ENCODE data around the gene ATP6V0D1.

Gene ATP6V0D1

DNA sequence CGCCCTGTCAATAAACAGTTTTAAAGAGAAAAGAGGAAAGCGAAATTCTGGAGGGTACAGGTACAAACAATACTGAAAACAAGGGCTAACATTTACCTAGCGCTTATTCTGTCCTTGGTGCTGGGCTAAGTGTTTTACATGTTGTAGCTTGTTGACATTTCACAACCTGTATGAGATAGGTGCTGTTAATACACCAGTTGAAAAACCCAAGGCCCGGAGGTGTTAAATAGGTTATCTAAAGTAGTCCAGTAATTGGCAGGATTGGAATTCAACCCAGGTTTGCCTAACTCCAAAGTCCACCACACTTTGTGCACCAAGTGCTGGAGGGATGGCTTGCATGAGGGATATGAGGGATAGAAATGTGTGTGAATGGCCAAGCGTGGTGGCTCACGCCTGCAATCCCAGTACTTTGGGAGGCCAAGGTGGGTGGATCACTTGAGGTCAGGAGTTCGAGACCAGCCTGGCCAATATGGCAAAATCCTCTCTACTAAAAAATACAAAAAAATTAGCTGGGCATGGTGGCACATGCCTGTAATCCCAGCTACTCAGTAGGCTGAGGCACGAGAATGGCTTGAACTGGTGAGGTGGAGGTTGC lies 2.9 kb downstream of the ATP6V0D1 start:
- TF ChIP-seq, protein P1, sequence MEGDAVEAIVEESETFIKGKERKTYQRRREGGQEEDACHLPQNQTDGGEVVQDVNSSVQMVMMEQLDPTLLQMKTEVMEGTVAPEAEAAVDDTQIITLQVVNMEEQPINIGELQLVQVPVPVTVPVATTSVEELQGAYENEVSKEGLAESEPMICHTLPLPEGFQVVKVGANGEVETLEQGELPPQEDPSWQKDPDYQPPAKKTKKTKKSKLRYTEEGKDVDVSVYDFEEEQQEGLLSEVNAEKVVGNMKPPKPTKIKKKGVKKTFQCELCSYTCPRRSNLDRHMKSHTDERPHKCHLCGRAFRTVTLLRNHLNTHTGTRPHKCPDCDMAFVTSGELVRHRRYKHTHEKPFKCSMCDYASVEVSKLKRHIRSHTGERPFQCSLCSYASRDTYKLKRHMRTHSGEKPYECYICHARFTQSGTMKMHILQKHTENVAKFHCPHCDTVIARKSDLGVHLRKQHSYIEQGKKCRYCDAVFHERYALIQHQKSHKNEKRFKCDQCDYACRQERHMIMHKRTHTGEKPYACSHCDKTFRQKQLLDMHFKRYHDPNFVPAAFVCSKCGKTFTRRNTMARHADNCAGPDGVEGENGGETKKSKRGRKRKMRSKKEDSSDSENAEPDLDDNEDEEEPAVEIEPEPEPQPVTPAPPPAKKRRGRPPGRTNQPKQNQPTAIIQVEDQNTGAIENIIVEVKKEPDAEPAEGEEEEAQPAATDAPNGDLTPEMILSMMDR (IDR thresholded peaks at IDR 0.05; ENCODE audit: control extremely low read depth, extremely low read depth, low read depth, missing control alignments), result no peak
- DNase-seq (ENCODE audit: extremely low spot score), result no peak
- POLR2A ChIA-PET, result interaction anchor here (0.6 kb wide), 1 partner anchor 192 kb away, joined by 3 read pairs; no protein-coding TSS in a partner anchor
- CTCF ChIA-PET, result interaction anchor here (3.8 to 7.5 kb wide), 4 partner anchors 13 to 51 kb away, joined by 30 to 76 read pairs (median 51); no protein-coding TSS in a partner anchor

DNA sequence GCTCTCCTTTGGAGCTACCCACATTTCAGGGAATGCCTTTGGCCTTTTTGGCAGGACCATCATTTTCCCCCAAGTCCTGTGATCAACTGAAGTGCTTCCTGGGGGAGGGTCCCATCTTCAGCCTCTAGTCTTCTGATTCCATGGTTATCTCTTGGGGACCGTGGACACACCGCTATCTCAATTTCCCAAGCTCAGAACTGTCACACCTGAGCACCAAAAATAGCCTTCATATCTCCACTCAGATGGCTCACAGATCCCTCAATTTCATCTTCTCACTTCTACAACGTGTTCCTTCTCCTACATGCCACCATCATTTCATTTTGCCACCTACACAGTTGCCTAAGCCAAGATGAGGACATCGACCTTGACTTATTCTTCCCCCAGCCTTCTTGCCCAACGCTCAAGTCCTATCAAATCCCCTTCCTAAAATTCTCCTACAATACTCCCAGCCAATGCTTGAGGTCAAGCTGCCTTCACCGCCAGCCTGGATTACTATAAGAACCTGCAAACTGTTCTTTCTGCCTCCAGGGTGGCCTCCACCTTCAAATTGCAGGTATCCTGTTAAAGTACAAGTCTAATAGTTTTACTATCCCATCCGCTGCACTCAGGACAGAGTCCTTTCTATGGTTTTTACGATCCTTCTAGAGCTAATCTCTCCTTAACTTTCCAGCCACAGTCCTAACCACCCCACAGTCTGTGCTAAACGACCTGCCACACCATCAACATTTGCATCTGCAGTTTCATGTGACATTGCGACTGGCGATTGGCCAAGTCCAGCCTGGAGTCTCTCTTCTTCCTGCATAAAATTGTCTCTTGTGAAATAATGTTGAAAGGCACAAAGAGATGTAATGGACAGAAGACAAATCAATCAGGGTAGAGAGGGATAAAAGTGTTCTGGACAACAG lies 6.2 kb downstream of the ATP6V0D1 start:
- no peak for DNase-seq (ENCODE audit: extremely low spot score)
- ChIA-PET POLR2A (no interaction called here), CTCF (interaction anchor here (0.7 to 2.0 kb wide), 4 partner anchors 10 to 194 kb away, joined by 3 to 5 read pairs (median 4); no protein-coding TSS in a partner anchor)
- TF ChIP-seq, protein P1 (IDR thresholded peaks at IDR 0.05; ENCODE audit: control extremely low read depth, extremely low read depth, low read depth, missing control alignments), result no peak

DNA sequence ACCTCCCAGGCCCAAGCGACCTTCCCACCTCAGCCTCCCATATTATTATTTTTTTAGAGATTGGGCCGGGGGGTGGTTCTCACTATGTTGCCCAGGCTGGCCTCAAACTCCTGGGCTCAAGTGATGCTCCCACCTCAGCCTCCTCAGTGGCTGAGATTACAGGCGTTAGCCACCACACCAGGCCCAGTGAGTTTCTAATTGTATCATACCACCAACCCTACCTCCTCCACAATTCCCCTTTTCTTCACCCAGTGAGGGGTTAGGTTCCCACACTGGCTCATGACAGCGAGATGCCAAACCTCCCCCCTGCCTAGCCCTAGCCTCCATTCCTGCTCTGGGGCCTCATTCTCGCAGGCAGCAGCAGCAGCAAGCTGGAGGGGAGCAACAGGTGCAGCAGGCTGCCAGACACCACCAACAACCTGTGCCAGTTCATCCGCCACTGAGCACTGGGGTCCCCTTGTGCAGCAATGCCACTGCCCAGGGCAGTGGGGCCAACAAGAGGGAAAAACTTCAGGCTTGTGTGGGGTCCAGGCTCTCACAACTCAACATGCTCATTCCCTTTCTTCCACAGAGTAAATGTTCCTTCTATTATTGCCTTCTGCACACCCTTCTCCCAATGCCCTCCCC lies 9.1 kb downstream of the ATP6V0D1 start:
- TF ChIP-seq, protein P1 (IDR thresholded peaks at IDR 0.05; ENCODE audit: control extremely low read depth, extremely low read depth, low read depth, missing control alignments), result no peak
- ChIA-PET CTCF (interaction anchor here (1.0 to 2.7 kb wide), 3 partner anchors 9 to 44 kb away, joined by 3 to 22 read pairs (median 7); partner anchors contain the start of gene ATP6V0D1), POLR2A (no interaction called here)
- DNase-seq (ENCODE audit: extremely low spot score), result no peak

DNA sequence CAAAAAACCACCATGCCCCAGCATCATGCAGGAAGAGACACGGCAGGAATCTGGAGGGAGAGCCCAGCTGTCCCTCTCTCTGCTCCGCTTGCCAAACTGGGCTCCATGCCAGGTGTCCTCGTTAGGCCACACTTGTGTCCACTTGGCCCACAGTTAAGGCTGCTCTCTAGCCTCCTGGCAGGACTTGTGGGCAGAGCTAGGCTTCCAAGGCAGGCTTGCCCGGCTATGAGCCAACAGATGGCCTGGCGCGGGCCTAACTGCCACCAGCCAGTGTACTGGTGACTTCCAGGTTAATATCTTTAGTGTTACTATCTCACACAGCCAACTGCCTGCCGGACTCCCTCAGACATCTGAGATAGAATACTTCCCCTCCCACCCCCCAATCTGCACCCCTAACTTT lies 10.6 kb downstream of the ATP6V0D1 start:
- ChIA-PET POLR2A (no interaction called here), CTCF (interaction anchor here (0.7 to 2.8 kb wide), 10 partner anchors 8 to 51 kb away, joined by 3 to 22 read pairs (median 4); partner anchors contain the start of gene ATP6V0D1)
- TF ChIP-seq, protein P1 (IDR thresholded peaks at IDR 0.05; ENCODE audit: control extremely low read depth, extremely low read depth, low read depth, missing control alignments), result no peak
- no peak for DNase-seq (ENCODE audit: extremely low spot score)

DNA sequence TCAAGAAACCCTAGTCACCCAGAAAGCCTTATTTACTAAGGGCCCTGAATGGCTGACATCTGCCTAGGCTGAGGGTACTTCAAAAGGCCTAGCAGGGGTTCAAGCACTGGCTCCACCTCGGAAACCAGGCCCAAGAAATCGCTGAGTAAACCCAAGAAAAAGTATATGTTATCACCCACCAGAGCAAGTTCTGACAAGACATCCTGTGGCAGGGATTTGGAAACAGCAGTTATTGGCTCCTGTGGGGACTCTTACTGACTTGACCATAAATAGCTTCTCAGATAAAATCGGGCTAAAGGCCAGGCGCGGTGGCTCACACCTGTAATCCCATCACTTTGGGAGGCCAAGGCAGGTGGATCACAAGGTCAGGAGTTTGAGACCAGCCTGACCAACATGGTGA lies 12.2 kb downstream of the ATP6V0D1 start:
- TF ChIP-seq, protein P1 (IDR thresholded peaks at IDR 0.05; ENCODE audit: control extremely low read depth, extremely low read depth, low read depth, missing control alignments), result no peak
- no peak for DNase-seq (ENCODE audit: extremely low spot score)
- ChIA-PET POLR2A (no interaction called here), CTCF (interaction anchor here (0.7 to 10.4 kb wide), 7 partner anchors 12 to 208 kb away, joined by 3 to 118 read pairs (median 4); partner anchors contain the start of genes AGRP, ATP6V0D1 and LRRC36)

DNA sequence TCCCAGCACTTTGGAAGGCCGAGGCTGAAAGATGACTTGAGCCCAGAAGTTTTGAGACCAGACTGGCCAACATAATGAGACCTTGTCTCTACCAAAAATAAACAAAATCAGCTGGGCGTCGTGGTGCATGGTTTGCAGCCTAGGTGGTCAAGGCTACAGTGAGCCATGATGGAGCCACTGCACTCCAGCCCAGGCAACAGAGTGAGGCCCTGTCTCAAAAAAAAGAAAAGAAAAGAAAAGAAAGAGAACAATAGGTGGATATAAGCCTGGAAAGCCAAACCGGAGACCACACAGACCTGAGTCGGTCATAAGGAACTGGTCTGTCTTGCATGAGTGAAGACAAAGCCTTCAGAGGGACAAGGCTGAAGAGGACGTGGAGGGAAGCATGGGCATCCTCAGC lies 14.4 kb downstream of the ATP6V0D1 start:
- POLR2A ChIA-PET, result no interaction called here
- TF ChIP-seq, protein P1 (IDR thresholded peaks at IDR 0.05; ENCODE audit: control extremely low read depth, extremely low read depth, low read depth, missing control alignments), result no peak
- CTCF ChIA-PET, result interaction anchor here (0.7 to 10.4 kb wide), 13 partner anchors 10 to 203 kb away, joined by 3 to 118 read pairs (median 6); partner anchors contain the start of genes AGRP, ATP6V0D1 and HSD11B2
- DNase-seq (ENCODE audit: extremely low spot score), result no peak
